Progenitor cell of endocrine pancreas (in vitro differentiated cells): ENCODE data around the gene DCLK3. TPM values are rescaled to one million over a fixed set of nuclear protein-coding genes. Genes with fewer than 3 reads are reported as not detected.

Source experiments
- DNase-seq: peaks from one replicate; pipeline ENCODE4 v3.0.0; 2021; ENCODE audit warnings: low spot score; ENCODE audit not compliant: unreplicated experiment
- H3K27ac Mint-ChIP-seq: 2 replicates; pipeline ENCODE4 v1.8.0; 2021; ENCODE audit warnings: mild to moderate bottlenecking, moderate library complexity, mixed read lengths
- H3K27me3 Mint-ChIP-seq: 2 replicates; pipeline ENCODE4 v1.8.0; 2021; ENCODE audit warnings: mixed read lengths
- H3K36me3 Mint-ChIP-seq: 2 replicates; pipeline ENCODE4 v1.8.0; 2022; ENCODE audit warnings: mixed read lengths; ENCODE audit not compliant: insufficient read depth
- H3K4me1 Mint-ChIP-seq: 2 replicates; pipeline ENCODE4 v1.8.0; 2021; ENCODE audit warnings: low read depth, mixed read lengths
- H3K4me3 Mint-ChIP-seq: 2 replicates; pipeline ENCODE4 v1.8.0; 2021; ENCODE audit warnings: low read depth, mild to moderate bottlenecking, moderate library complexity, mixed read lengths
- H3K9me3 Mint-ChIP-seq: 2 replicates; pipeline ENCODE4 v1.8.0; 2021; ENCODE audit warnings: low read depth, mixed read lengths
- CTCF ChIP-seq: fragments of 200-600 bp; sonication (generic); IDR thresholded peaks from one replicate; pipeline ENCODE4 v1.5.0; 2021; ENCODE audit warnings: antibody characterized with exemption, mild to moderate bottlenecking; ENCODE audit not compliant: unreplicated experiment
- total RNA-seq: library from RNA; stranded (reverse); gene quantifications from 2 replicates; pipeline ENCODE4 v1.2.1, GENCODE V29; 2021

Gene DCLK3
- total RNA-seq, 1 donor from 2014 or later, result 0.12 TPM

- Mint-ChIP-seq H3K36me3 (no peaks in the 10 kb centered on the region), H3K4me3 (no peak overlapping the region), H3K27ac (no peak overlapping the region), H3K27me3 (peaks cover 7% of the 10 kb centered on the region), H3K9me3 (no peaks in the 10 kb centered on the region), H3K4me1 (no peaks in the 10 kb centered on the region)
- no peak for TF ChIP-seq CTCF
- no peak for DNase-seq
Observed at GRCh38 chr3:36662626-36663025, 101.7 kb downstream of the DCLK3 start.

Other genes with a start within 250 kb of the DCLK3 start
- 16.4 and 17.1 TPM in 2 replicates for gene TRANK1, start 180.5 kb upstream of the DCLK3 start, total RNA-seq
- gene EPM2AIP1, start 228.6 kb upstream of the DCLK3 start, total RNA-seq, result 29.7 and 30.4 TPM in 2 replicates
- 43.8 and 46.9 TPM in 2 replicates for gene MLH1, start 229.0 kb upstream of the DCLK3 start, total RNA-seq